Bronchial epithelial cell (primary cell): Measurements from ENCODE around the gene RBM45. TPM values are rescaled to one million over a fixed set of nuclear protein-coding genes. Genes with fewer than 3 reads are reported as not detected.
"Not testable (repeated sequence)": the region's sequence is repeated elsewhere in the genome, so short reads cannot be mapped to it uniquely, and the experiment has no call there.

Source experiments
- DNase-seq: peaks from one replicate; pipeline ENCODE4 v3.0.0-alpha.2; 2010; ENCODE audit warnings: low read depth
- FAIRE-seq: peaks from 2 replicates; lab custom pipeline; 2011; peaks lifted over from hg19 to GRCh38; lab: Jason Lieb, UNC
- H3K27me3 ChIP-seq: 2 replicates; pipeline ENCODE4 v1.5.1; 2011; ENCODE audit warnings: low read length; ENCODE audit not compliant: control insufficient read depth, insufficient read depth
- H3K36me3 ChIP-seq: 2 replicates; pipeline ENCODE4 v1.5.1; 2011; ENCODE audit warnings: low read length; ENCODE audit not compliant: control insufficient read depth, insufficient read depth
- H3K4me3 ChIP-seq: 2 replicates; pipeline ENCODE4 v1.5.1; 2011; ENCODE audit warnings: mild to moderate bottlenecking, low read depth, low read length, control low read depth
- CTCF ChIP-seq: IDR thresholded peaks from 2 replicates; pipeline ENCODE4 v1.5.1; 2011; ENCODE audit warnings: mild to moderate bottlenecking, moderate library complexity, low read length, control low read depth, inconsistent platforms; ENCODE audit not compliant: insufficient read depth, severe bottlenecking
- total RNA-seq: library from RNA; depleted of rRNA; stranded (reverse); fragments of >200 nt; gene quantifications from 2 replicates; pipeline ENCODE4 v1.2.1, GENCODE V29; 2014

The RBM45 gene
- total RNA-seq, 1 donor from 2014 or later = 22.1 TPM

- H3K27me3 ChIP-seq = no peaks in the 10 kb centered on the region
- no peak for TF ChIP-seq CTCF
- H3K4me3 ChIP-seq = no peak overlapping the region
- FAIRE-seq = no peak
- H3K36me3 ChIP-seq = no peaks in the 10 kb centered on the region
- no peak for DNase-seq
These were observed 31.2 kb downstream of the RBM45 start for GRCh38 chr2:178143481-178143880.

GRCh38 chr2:178152033-178152432, 39.8 kb downstream of the RBM45 start:
- no peaks in the 10 kb centered on the region for H3K36me3 ChIP-seq
- DNase-seq (no peak), FAIRE-seq (no peak)
- no peak overlapping the region for H3K4me3 ChIP-seq
- TF ChIP-seq CTCF = no peak
- H3K27me3 ChIP-seq = no peaks in the 10 kb centered on the region

GRCh38 chr2:178152542-178152941, 40.3 kb downstream of the RBM45 start:
- no peak for FAIRE-seq

GRCh38 chr2:178152977-178153376, 40.7 kb downstream of the RBM45 start:
- H3K36me3 ChIP-seq = no peaks in the 10 kb centered on the region
- FAIRE-seq = no peak
- DNase-seq = no peak
- no peak overlapping the region for H3K4me3 ChIP-seq
- H3K27me3 ChIP-seq = no peaks in the 10 kb centered on the region
- no peak for TF ChIP-seq CTCF

More at GRCh38 chr2:178152542-178152941, 40.3 kb downstream of the RBM45 start:
- no peaks in the 10 kb centered on the region for H3K27me3 ChIP-seq
- TF ChIP-seq CTCF = no peak
- no peaks in the 10 kb centered on the region for H3K36me3 ChIP-seq
- DNase-seq = no peak
- no peak overlapping the region for H3K4me3 ChIP-seq

GRCh38 chr2:178153878-178154277, 41.6 kb downstream of the RBM45 start:
- DNase-seq, FAIRE-seq, H3K36me3 ChIP-seq, H3K27me3 ChIP-seq, H3K4me3 ChIP-seq: not testable (repeated sequence)

GRCh38 chr2:178155524-178155923, 43.3 kb downstream of the RBM45 start:
- no peak for DNase-seq
- Histone ChIP-seq H3K36me3 (no peaks in the 10 kb centered on the region), H3K4me3 (no peak overlapping the region), H3K27me3 (no peaks in the 10 kb centered on the region)
- no peak for FAIRE-seq
- TF ChIP-seq CTCF = no peak
